Activated naive CD4-positive, alpha-beta T cell treated with Interleukin-2 at 50 U/mL for 16 hours (primary cell): ENCODE data around the gene FADS6.
"Not testable (repeated sequence)": the region's sequence is repeated elsewhere in the genome, so short reads cannot be mapped to it uniquely, and the experiment has no call there.

Experiments
- DNase-seq: peaks from one replicate; pipeline ENCODE4 v3.0.0-alpha.2; 2020

Gene FADS6

GRCh38 chr17:74883241-74883745 lies 10.1 kb downstream of the FADS6 start:
- no peak for DNase-seq

GRCh38 chr17:74882517-74883240 lies 10.8 kb downstream of the FADS6 start:
- DNase-seq = no peak

- no peak for DNase-seq
Observed at GRCh38 chr17:74881073-74881472, 12.4 kb downstream of the FADS6 start.

- no peak for DNase-seq
Observed at GRCh38 chr17:74879308-74879707, 14.1 kb downstream of the FADS6 start.

GRCh38 chr17:74878658-74879057 lies 14.8 kb downstream of the FADS6 start:
- DNase-seq = no peak

GRCh38 chr17:74877592-74878548 lies 15.6 kb downstream of the FADS6 start:
- no peak for DNase-seq

- no peak for DNase-seq
Observed at GRCh38 chr17:74875977-74876593, 17.3 kb downstream of the FADS6 start.

GRCh38 chr17:74875155-74875976 lies 18.1 kb downstream of the FADS6 start:
- DNase-seq = no peak

GRCh38 chr17:74874615-74875037 lies 18.8 kb downstream of the FADS6 start:
- DNase-seq = no peak

GRCh38 chr17:74873874-74874614 lies 19.4 kb downstream of the FADS6 start:
- DNase-seq = no peak

GRCh38 chr17:74873037-74873873 lies 20.2 kb downstream of the FADS6 start:
- peak; percentile 99 for DNase-seq

- DNase-seq = no peak
Observed at GRCh38 chr17:74872313-74873036, 21.0 kb downstream of the FADS6 start, which contains the start of gene FDXR. Gene FDXR, minus strand, starts transcription at chr17:74872994. Its CDS starts 50 bp downstream, at chr17:74872944.

GRCh38 chr17:74871356-74872076 lies 21.9 kb downstream of the FADS6 start:
- DNase-seq = no peak

- DNase-seq = no peak
Observed at GRCh38 chr17:74870512-74870911, 22.9 kb downstream of the FADS6 start.

GRCh38 chr17:74870028-74870427 lies 23.4 kb downstream of the FADS6 start:
- DNase-seq = not testable (repeated sequence)

- DNase-seq = no peak
Observed at GRCh38 chr17:74868908-74869255, 24.6 kb downstream of the FADS6 start.

GRCh38 chr17:74868251-74868907 lies 25.1 kb downstream of the FADS6 start:
- DNase-seq = no peak

GRCh38 chr17:74866198-74866835 lies 27.1 kb downstream of the FADS6 start:
- DNase-seq = no peak
